Measurements from ENCODE around the gene TOLLIP.
"Not testable (repeated sequence)": the region's sequence is repeated elsewhere in the genome, so short reads cannot be mapped to it uniquely, and the experiment has no call there.

Gene TOLLIP

GRCh38 chr11:1344056-1344635 is 34.7 kb upstream of the TOLLIP start:
- H3K27ac ChIP-seq, result no peak overlapping the region
- DNase-seq (ENCODE audit: low read depth, low spot score), result no peak

DNA sequence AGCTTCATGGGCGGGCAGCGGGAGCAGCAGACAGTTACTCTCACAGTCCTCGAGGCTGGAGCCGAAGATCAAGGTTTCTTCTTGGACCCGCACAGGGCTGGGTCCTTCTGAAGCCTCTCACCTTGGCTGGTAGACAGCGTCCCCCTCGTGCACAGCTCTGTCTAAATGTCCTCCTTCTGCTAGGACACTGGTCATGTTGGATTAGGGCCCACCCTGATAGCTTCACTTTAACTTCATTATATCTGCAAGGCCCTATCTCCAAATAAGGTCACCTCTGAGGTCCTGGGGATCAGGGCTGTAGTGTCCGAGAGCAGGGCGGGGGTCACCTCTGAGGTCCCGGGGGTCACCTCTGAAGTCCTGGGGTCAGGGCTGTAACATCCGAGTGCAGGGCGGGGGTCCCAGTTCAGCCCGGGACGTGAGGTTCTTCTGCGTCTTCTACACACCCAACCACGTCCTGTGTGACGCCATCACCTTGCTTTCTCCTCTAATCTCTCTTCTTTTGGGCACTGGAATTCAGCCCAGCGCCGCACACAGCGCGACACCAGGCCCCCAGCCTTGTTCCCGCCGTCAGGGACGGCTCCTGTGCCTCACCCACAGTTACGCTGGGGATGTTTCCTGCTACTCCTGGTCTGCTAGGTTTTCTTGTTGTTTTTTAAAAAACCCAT is 34.1 kb upstream of the TOLLIP start:
- no peak overlapping the region for H3K27ac ChIP-seq
- DNase-seq (ENCODE audit: low read depth, low spot score), result no peak

DNA sequence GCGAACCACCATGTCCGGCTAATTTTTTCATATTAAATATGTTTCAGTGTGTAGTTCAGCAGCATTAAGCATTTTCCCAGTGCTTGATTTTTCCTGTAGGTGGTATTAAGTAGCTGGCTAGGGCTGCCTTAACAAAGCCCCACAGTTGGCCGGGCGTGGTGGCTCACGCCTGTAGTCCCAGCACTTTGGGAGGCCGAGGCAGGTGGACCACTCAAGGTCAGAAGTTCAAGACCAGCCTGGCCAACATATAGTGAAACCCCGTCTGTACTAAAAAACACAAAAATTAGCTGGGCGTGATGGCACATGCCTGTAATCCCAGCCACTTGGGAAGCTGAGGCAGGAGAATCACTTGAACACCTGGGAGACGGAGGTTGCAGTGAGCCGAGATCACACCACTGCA is 33.5 kb upstream of the TOLLIP start:
- no peak for DNase-seq (ENCODE audit: low read depth, low spot score)
- no peak overlapping the region for H3K27ac ChIP-seq

DNA sequence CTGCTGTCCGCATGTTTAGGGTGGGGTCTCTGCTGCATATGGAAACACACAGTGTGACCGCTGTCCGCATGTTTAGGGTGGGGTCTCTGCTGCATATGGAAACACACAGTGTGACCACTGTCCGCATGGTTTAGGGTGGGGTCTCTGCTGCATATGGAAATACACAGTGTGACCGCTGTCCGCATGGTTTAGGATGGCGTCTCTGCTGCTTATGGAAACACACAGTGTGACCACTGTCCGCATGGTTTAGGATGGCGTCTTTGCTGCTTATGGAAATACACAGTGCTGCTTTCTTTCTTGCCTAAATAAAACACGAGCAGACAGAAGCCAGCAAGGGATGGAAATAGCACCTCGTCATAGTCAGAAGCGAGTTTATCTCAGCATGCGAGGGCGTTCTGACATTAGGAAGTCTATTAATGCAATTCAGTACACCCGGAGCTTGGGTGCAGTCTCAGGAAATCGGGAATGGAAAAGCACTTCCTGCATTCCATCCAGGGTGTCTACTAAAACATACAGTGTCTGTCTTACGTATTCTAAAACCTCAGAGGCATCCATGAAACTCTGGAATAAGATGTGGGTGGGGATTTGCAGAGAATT is 32.6 kb upstream of the TOLLIP start:
- no peak for DNase-seq (ENCODE audit: low read depth, low spot score)
- no peak overlapping the region for H3K27ac ChIP-seq

- not testable (repeated sequence) for H3K27ac ChIP-seq; DNase-seq (ENCODE audit: low read depth, low spot score)
Measured at GRCh38 chr11:1341226-1341625, 31.8 kb upstream of the TOLLIP start.

DNA sequence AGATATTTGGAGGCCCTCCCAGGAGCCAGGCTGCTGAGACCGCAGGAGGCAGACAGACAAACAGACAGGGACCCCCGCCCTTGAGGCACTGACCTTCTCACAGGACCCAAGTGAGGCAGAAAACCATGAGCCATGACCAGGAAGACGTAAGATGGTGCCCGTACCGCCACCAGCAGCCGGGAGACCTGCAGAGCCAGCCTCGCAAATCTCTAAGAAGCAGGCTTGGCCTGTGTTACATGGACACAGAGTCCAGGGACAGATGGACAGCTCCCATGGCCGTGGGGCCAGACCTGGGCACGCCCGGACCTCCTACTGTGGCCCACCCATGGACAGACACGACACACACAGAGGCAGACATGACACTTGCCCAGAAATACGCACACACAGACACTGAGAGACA is 30.7 kb upstream of the TOLLIP start:
- no peak for DNase-seq (ENCODE audit: low read depth, low spot score)
- H3K27ac ChIP-seq, result no peak overlapping the region

DNA sequence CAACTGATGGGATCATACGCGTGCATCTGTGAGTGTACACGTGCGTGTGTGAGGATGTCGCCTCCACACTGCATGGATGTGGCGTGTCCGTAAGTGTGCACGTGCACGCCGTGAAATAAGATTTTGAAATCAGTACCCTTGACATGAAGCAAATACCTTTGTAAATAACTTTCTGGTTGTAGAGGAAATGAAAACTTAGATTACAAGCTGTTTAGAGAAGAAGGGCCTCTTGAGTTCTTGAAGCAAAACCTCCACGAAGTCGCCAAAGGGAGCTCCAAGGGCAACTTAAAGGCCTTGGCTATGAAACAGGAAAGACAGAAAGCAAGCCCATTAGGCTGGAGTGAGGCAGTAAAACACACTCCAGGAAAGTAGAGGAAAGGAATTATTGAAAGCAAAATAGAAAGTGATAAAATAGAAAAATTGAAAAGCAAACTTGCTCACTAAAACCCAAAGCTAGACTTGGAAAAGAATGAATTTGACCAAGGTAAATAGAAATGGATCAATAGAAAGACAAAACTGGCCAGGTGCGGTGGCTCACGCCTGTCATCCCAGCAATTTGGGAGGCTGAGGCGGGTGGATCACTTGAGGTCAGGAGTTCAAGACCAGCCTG is 29.7 kb upstream of the TOLLIP start:
- H3K27ac ChIP-seq, result no peak overlapping the region
- no peak for DNase-seq (ENCODE audit: low read depth, low spot score)

GRCh38 chr11:1338201-1339065 is 29.0 kb upstream of the TOLLIP start:
- no peak overlapping the region for H3K27ac ChIP-seq
- DNase-seq (ENCODE audit: low read depth, low spot score), result no peak

DNA sequence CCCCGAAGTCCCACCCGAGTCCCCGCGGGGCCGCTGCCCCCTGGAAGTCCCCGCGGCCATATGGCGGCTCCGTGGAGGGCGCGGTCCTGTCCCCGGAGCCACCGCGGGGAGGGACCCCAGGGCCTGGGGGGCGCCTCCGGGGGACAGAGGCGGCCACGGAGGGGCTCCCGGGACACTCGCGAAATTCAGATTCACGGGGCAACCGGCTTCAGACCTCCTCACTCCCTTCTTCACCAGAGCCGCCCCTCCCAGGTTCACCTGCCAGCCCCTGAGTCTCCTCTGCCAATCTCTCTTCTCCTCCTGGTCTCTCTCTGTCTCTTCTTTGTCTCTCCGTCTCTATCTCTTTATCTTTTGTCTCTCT is 28.2 kb upstream of the TOLLIP start:
- H3K27ac ChIP-seq, result no peak overlapping the region
- no peak for DNase-seq (ENCODE audit: low read depth, low spot score)

GRCh38 chr11:1336836-1337646 is 27.6 kb upstream of the TOLLIP start:
- no peak for DNase-seq (ENCODE audit: low read depth, low spot score)
- no peak overlapping the region for H3K27ac ChIP-seq

GRCh38 chr11:1335811-1336761 is 26.7 kb upstream of the TOLLIP start:
- peak; percentile 16 for DNase-seq (ENCODE audit: low read depth, low spot score)
- H3K27ac ChIP-seq, result no peak overlapping the region

GRCh38 chr11:1335264-1335810 is 25.9 kb upstream of the TOLLIP start:
- no peak overlapping the region for H3K27ac ChIP-seq
- DNase-seq (ENCODE audit: low read depth, low spot score), result no peak

- DNase-seq (ENCODE audit: low read depth, low spot score), result no peak
- H3K27ac ChIP-seq, result no peak overlapping the region
Measured at GRCh38 chr11:1333860-1334259, 24.4 kb upstream of the TOLLIP start.

- no peak for DNase-seq (ENCODE audit: low read depth, low spot score)
Measured at GRCh38 chr11:1333091-1333772, 23.8 kb upstream of the TOLLIP start.

DNA sequence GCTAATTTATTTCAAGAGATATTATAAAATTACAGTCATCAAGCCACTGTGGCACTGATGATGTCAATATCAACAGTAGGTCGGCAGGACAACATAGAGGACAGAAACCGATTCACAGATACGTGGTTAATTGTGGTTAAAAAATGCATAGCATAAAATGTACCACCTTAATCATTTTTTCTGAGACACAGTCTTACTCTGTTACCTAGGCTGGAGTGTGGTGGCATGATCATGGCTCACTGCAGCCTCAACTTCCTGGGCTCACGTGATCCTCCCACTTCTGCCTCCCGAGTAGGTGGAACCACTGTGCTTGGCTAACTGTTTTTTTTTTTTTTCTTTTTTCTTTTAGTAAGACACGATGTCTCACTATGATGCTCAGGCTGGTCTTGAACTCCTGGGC is 21.0 kb upstream of the TOLLIP start:
- DNase-seq (ENCODE audit: low read depth, low spot score), result no peak
- H3K27ac ChIP-seq, result no peak overlapping the region

More at GRCh38 chr11:1333091-1333772, 23.8 kb upstream of the TOLLIP start:
- no peak overlapping the region for H3K27ac ChIP-seq

DNA sequence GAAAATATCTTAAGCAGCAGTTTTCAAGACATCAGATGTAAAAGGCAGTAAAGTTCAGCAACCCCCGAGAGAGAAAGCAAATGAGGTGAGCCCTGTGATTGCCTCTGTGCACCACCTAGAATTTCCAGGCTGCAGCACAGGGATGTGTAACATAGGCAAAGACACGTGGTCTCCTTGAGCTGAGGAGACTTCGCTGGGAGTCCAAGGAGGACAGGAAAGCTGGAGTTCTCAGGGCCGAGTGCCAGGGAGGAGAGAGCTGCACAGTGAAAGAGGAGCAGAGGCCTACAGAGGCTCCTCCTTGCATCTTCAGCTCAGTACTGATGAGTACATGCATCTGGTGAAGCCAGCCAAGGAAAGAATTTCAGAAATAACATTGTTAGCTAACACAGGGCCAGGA is 17.6 kb upstream of the TOLLIP start:
- no peak overlapping the region for H3K27ac ChIP-seq

GRCh38 chr11:1326435-1327063 is 17.1 kb upstream of the TOLLIP start:
- no peak for DNase-seq (ENCODE audit: low read depth, low spot score)
- no peak overlapping the region for H3K27ac ChIP-seq

More for the DNA sequence above, 17.6 kb upstream of the TOLLIP start:
- no peak for DNase-seq (ENCODE audit: low read depth, low spot score)
